T47D (cell line): Measurements from ENCODE around the gene EIF2S3.

Experiments
- DNase-seq, 2 experiments: peaks; one replicate each; pipeline versions ENCODE4 v3.0.0 to v3.0.0-alpha.2; 2011 to 2012; ENCODE audit warnings: low read depth in 1 of 2, low spot score in 1 of 2
- JUND ChIP-seq: IDR thresholded peaks from 2 replicates; pipeline ENCODE4 v1.6.1; 2012; ENCODE audit warnings: low read depth
- in situ Hi-C: cut with HindIII; loops from 2 replicates; pipeline ENCODE4 v1.10.0; 2016; ENCODE audit warnings: low sequenced_read_pairs, low pct_unique_long_range_greater_than_20kb

The EIF2S3 gene

GRCh38 chrX:24054182-24055042, at the start of gene EIF2S3:
TSS of gene EIF2S3 (plus strand) at chrX:24054956. CDS start at chrX:24054969, 13 bp downstream.
- TF ChIP-seq JUND = no peak
- DNase-seq = peak; percentile 52 to 97
- in situ Hi-C loops = no loop called here

- no peak for TF ChIP-seq JUND
- in situ Hi-C loops = no loop called here
Observed at GRCh38 chrX:24005028-24005427, 49.7 kb upstream of the EIF2S3 start.

GRCh38 chrX:24005867-24006266, 48.9 kb upstream of the EIF2S3 start:
- in situ Hi-C loops = no loop called here
- no peak for DNase-seq
- no peak for TF ChIP-seq JUND

More at GRCh38 chrX:24005028-24005427, 49.7 kb upstream of the EIF2S3 start:
- DNase-seq = no peak

- in situ Hi-C loops = no loop called here
- no peak for TF ChIP-seq JUND
- DNase-seq = no peak
Observed at GRCh38 chrX:24012266-24012665, 42.5 kb upstream of the EIF2S3 start.

GRCh38 chrX:24014388-24015018, 40.3 kb upstream of the EIF2S3 start:
- in situ Hi-C loops = no loop called here
- DNase-seq = no peak
- no peak for TF ChIP-seq JUND

- no peak for TF ChIP-seq JUND
- in situ Hi-C loops = no loop called here
Observed at GRCh38 chrX:24017674-24018073, 37.1 kb upstream of the EIF2S3 start.

GRCh38 chrX:24018809-24019208, 35.9 kb upstream of the EIF2S3 start:
- in situ Hi-C loops = no loop called here
- no peak for DNase-seq
- TF ChIP-seq JUND = no peak

More at GRCh38 chrX:24017674-24018073, 37.1 kb upstream of the EIF2S3 start:
- DNase-seq = no peak

- no peak for TF ChIP-seq JUND
- DNase-seq = no peak
- in situ Hi-C loops = no loop called here
Observed at GRCh38 chrX:24019448-24019847, 35.3 kb upstream of the EIF2S3 start.

GRCh38 chrX:24020306-24020876, 34.4 kb upstream of the EIF2S3 start:
- no peak for TF ChIP-seq JUND
- in situ Hi-C loops = no loop called here
- no peak for DNase-seq

- in situ Hi-C loops = no loop called here
- DNase-seq = no peak
- no peak for TF ChIP-seq JUND
Observed at GRCh38 chrX:24023544-24023943, 31.2 kb upstream of the EIF2S3 start.

GRCh38 chrX:24023972-24024669, 30.6 kb upstream of the EIF2S3 start:
- no peak for TF ChIP-seq JUND
- peak in 1 of 2 experiments; percentile 2 for DNase-seq
- in situ Hi-C loops = no loop called here
